IMR-90 (cell line): ENCODE results near the gene EDEM3. TPM values are rescaled to one million over a fixed set of nuclear protein-coding genes. Genes with fewer than 3 reads are reported as not detected.

ENCODE experiments used
- ATAC-seq: fragments of 200-7000 bp; cut with Tn5 transposase; 2 replicates; pipeline ENCODE4 v1.9.1; 2020; ENCODE audit warnings: low read depth, mild to moderate bottlenecking, moderate library complexity
- BruUV-seq: library from RNA; stranded (reverse); fragments of 400-500 nt; replicated peaks from 2 replicates; lab custom pipeline; 2021; lab: Mats Ljungman, UMichigan
- CTCF ChIA-PET: fragments of 300-600 bp; formaldehyde crosslinking; extraction: SDS; loops from one replicate; lab custom pipeline; 2021; ENCODE audit warnings: antibody characterized with exemption; lab: Yijun Ruan, JAX
- POLR2A ChIA-PET: fragments of 300-600 bp; sonication (Branson Sonifier 250); formaldehyde crosslinking; loops from one replicate; lab custom pipeline; 2022; ENCODE audit warnings: antibody characterized with exemption; ENCODE audit not compliant: unreplicated experiment; lab: Charles Lee
- DNase-seq: peaks from one replicate; pipeline ENCODE4 v3.0.0; 2013
- H2AFZ ChIP-seq: replicated peaks from 2 replicates; pipeline ENCODE3; 2013; ENCODE audit warnings: low read length, mild to moderate bottlenecking; ENCODE audit not compliant: poor library complexity
- H2AK5ac ChIP-seq: 2 replicates; pipeline ENCODE4 v1.6.1; 2013; ENCODE audit warnings: low read depth, low read length, inconsistent platforms
- H2AK9ac ChIP-seq: replicated peaks from 2 replicates; pipeline ENCODE3; 2013; ENCODE audit warnings: mild to moderate bottlenecking, low read depth, low read length, moderate library complexity; ENCODE audit not compliant: poor library complexity
- H2BK120ac ChIP-seq: 2 replicates; pipeline ENCODE4 v1.6.1; 2013; ENCODE audit warnings: low read depth, low read length, inconsistent platforms
- H2BK15ac ChIP-seq: 3 replicates; pipeline ENCODE4 v1.6.1; 2013; ENCODE audit warnings: low read depth, low read length, inconsistent platforms
- H2BK20ac ChIP-seq: 2 replicates; pipeline ENCODE4 v1.6.1; 2013; ENCODE audit warnings: low read depth, mild to moderate bottlenecking, inconsistent platforms, low read length, moderate library complexity
- H2BK5ac ChIP-seq: 2 replicates; pipeline ENCODE4 v1.6.1; 2013; ENCODE audit warnings: mild to moderate bottlenecking, low read depth, low read length, inconsistent platforms; ENCODE audit not compliant: poor library complexity, severe bottlenecking
- H3K14ac ChIP-seq: replicated peaks from 2 replicates; pipeline ENCODE4 v1.6.1; 2013; ENCODE audit warnings: low read depth, low read length, inconsistent platforms
- H3K18ac ChIP-seq: 2 replicates; pipeline ENCODE4 v1.6.1; 2013; ENCODE audit warnings: low read depth, low read length, control low read depth
- H3K23ac ChIP-seq: 2 replicates; pipeline ENCODE4 v1.6.1; 2013; ENCODE audit warnings: low read depth, low read length, inconsistent platforms
- H3K27ac ChIP-seq: 2 replicates; pipeline ENCODE4 v1.5.1; 2013; ENCODE audit warnings: mild to moderate bottlenecking, control low read depth, low read length; ENCODE audit not compliant: insufficient read depth
- H3K27me3 ChIP-seq: 2 replicates; pipeline ENCODE4 v1.6.1; 2013; ENCODE audit warnings: low read length; ENCODE audit not compliant: control insufficient read depth, insufficient read depth
- H3K36me3 ChIP-seq: 2 replicates; pipeline ENCODE4 v1.6.1; 2013; ENCODE audit warnings: low read length, mixed read lengths; ENCODE audit not compliant: control insufficient read depth, insufficient read depth
- H3K4ac ChIP-seq: 2 replicates; pipeline ENCODE4 v1.6.1; 2013; ENCODE audit warnings: low read depth, low read length, inconsistent platforms
- H3K4me1 ChIP-seq: 2 replicates; pipeline ENCODE4 v1.6.1; 2013; ENCODE audit warnings: low read length, mixed read lengths; ENCODE audit not compliant: control insufficient read depth, insufficient read depth
- H3K4me2 ChIP-seq: 2 replicates; pipeline ENCODE4 v1.6.1; 2013; ENCODE audit warnings: low read depth, mild to moderate bottlenecking, control low read depth, low read length, moderate library complexity
- H3K4me3 ChIP-seq: 2 replicates; pipeline ENCODE4 v1.5.1; 2013; ENCODE audit warnings: low read depth, mild to moderate bottlenecking, control low read depth, low read length, moderate library complexity; ENCODE audit not compliant: insufficient read depth
- H3K56ac ChIP-seq: 2 replicates; pipeline ENCODE4 v1.6.1; 2013; ENCODE audit warnings: low read length, inconsistent platforms; ENCODE audit not compliant: insufficient read depth; ENCODE audit errors: extremely low read depth
- H3K79me1 ChIP-seq, 2 experiments: 2 replicates each; pipeline ENCODE4 v1.6.1; 2013; ENCODE audit warnings: low read length in 2 of 2, inconsistent platforms in 1 of 2, low read depth in 1 of 2
- H3K9ac ChIP-seq: 2 replicates; pipeline ENCODE4 v1.6.1; 2013; ENCODE audit warnings: low read depth, low read length, control low read depth
- H3K9me1 ChIP-seq: 2 replicates; pipeline ENCODE4 v1.6.1; 2013; ENCODE audit warnings: low read length, inconsistent platforms; ENCODE audit not compliant: insufficient read depth
- H3K9me3 ChIP-seq: 2 replicates; pipeline ENCODE4 v1.6.1; 2013; ENCODE audit warnings: low read length; ENCODE audit not compliant: control insufficient read depth, insufficient read depth
- H4K20me1 ChIP-seq: 2 replicates; pipeline ENCODE4 v1.6.1; 2013; ENCODE audit warnings: low read length, inconsistent platforms; ENCODE audit not compliant: insufficient read depth
- H4K5ac ChIP-seq: 2 replicates; pipeline ENCODE4 v1.6.1; 2013; ENCODE audit warnings: mild to moderate bottlenecking, low read depth, low read length, control low read depth
- H4K8ac ChIP-seq, 2 experiments: 2 replicates each; pipeline ENCODE4 v1.6.1; 2013; ENCODE audit warnings: low read depth in 2 of 2, low read length in 2 of 2, control low read depth in 1 of 2, inconsistent platforms in 1 of 2
- H4K91ac ChIP-seq: 2 replicates; pipeline ENCODE4 v1.6.1; 2013; ENCODE audit warnings: low read depth, low read length, inconsistent platforms; ENCODE audit not compliant: insufficient read depth
- BHLHE40 ChIP-seq: fragments of 150-350 bp; IDR thresholded peaks from 2 replicates; pipeline ENCODE4 v1.6.1; 2016; ENCODE audit warnings: mild to moderate bottlenecking, low read depth, low read length
- CEBPB ChIP-seq: IDR thresholded peaks from 2 replicates; pipeline ENCODE4 v1.6.1; 2012; ENCODE audit warnings: low read depth, low read length, improper control_type of control experiment
- CHD1 ChIP-seq: IDR thresholded peaks from 2 replicates; pipeline ENCODE4 v1.6.1; 2012; ENCODE audit warnings: low read depth, low read length, improper control_type of control experiment
- FOS ChIP-seq: fragments of 150-350 bp; IDR thresholded peaks from 2 replicates; pipeline ENCODE4 v1.6.1; 2016; ENCODE audit warnings: low read depth, low read length
- MAFK ChIP-seq: IDR thresholded peaks from 2 replicates; pipeline ENCODE4 v1.6.1; 2012; ENCODE audit warnings: low read depth, low read length, improper control_type of control experiment
- MXI1 ChIP-seq: IDR thresholded peaks from 2 replicates; pipeline ENCODE4 v1.6.1; 2012; ENCODE audit warnings: low read depth, mild to moderate bottlenecking, low read length, moderate library complexity, borderline replicate concordance
- NFE2L2 ChIP-seq: fragments of 150-350 bp; IDR thresholded peaks from 2 replicates; pipeline ENCODE4 v1.6.1; 2016; ENCODE audit warnings: low read depth, mild to moderate bottlenecking, low read length
- RAD21 ChIP-seq: IDR thresholded peaks from 2 replicates; pipeline ENCODE4 v1.6.1; 2012; ENCODE audit warnings: low read length, improper control_type of control experiment
- RCOR1 ChIP-seq: IDR thresholded peaks from 2 replicates; pipeline ENCODE4 v1.6.1; 2012; ENCODE audit warnings: mild to moderate bottlenecking, low read length, improper control_type of control experiment; ENCODE audit not compliant: insufficient replicate concordance
- RFX5 ChIP-seq: IDR thresholded peaks from 2 replicates; pipeline ENCODE4 v1.8.0; 2012; ENCODE audit warnings: low read depth, mild to moderate bottlenecking, low read length, moderate library complexity
- SMC3 ChIP-seq: fragments of 150-350 bp; IDR thresholded peaks from 2 replicates; pipeline ENCODE4 v1.6.1; 2016; ENCODE audit warnings: low read depth, mild to moderate bottlenecking, antibody characterized with exemption, low read length, moderate library complexity
- WGBS, 2 experiments: methylation state at CpG; one replicate each; pipeline versions ENCODE4 v1.1.5 to v1.1.7; 2013; ENCODE audit warnings: missing lambda C conversion rate in 2 of 2; ENCODE audit not compliant: insufficient read length in 1 of 2; ENCODE audit errors: extremely low coverage in 2 of 2; 5-methylcytosine and 5-hydroxymethylcytosine counted together
- dilution Hi-C: fragments of 300-500 bp; cut with HindIII; formaldehyde crosslinking; loops from one replicate; pipeline ENCODE4 v1.14.3; 2018; ENCODE audit warnings: low sequenced_read_pairs; ENCODE audit not compliant: unreplicated experiment
- in situ Hi-C: fragments of 300-500 bp; cut with MboI; formaldehyde crosslinking; loops from 3 replicates; pipeline ENCODE4 v1.14.3; 2019; ENCODE audit warnings: low sequenced_read_pairs, inconsistent platforms, mixed read lengths
- intact Hi-C: fragments of 100-400 bp; cut with micrococcal nuclease; formaldehyde crosslinking; loops from 2 replicates; pipeline ENCODE4 v1.10.0; 2022
- polyA plus RNA-seq, 3 experiments: library from polyadenylated mRNA; depleted of rRNA; stranded (reverse); fragments of >200 nt; gene quantifications; 2 replicates each; pipeline ENCODE4 v1.2.3, GENCODE V29; 2012; ENCODE audit warnings: low replicate concordance in 1 of 3
- total RNA-seq: library from RNA; depleted of rRNA; stranded (reverse); fragments of >200 nt; gene quantifications from 2 replicates; pipeline ENCODE4 v1.2.3, GENCODE V29; 2012
- TF ChIP-seq, protein P1 (sequence below): fragments of 150-350 bp; IDR thresholded peaks from 2 replicates; pipeline ENCODE4 v1.6.1; 2017; ENCODE audit warnings: mild to moderate bottlenecking, antibody characterized with exemption, low read length, low read depth
- TF ChIP-seq, protein P2 (sequence below): fragments of 150-350 bp; IDR thresholded peaks from 2 replicates; pipeline ENCODE4 v1.6.1; 2016; ENCODE audit warnings: low read depth, mild to moderate bottlenecking, low read length, moderate library complexity, borderline replicate concordance
- TF ChIP-seq, protein P3 (sequence below): conservative IDR thresholded peaks from 2 replicates; pipeline ENCODE4 v1.5.1; 2012; ENCODE audit warnings: mild to moderate bottlenecking, low read depth, low read length, improper control_type of control experiment

EDEM3 gene
- total and polyA plus RNA-seq, 2 of the 4 experiments (the other 2 are of a cell fraction), result 17.5 to 29.9 TPM

DNA sequence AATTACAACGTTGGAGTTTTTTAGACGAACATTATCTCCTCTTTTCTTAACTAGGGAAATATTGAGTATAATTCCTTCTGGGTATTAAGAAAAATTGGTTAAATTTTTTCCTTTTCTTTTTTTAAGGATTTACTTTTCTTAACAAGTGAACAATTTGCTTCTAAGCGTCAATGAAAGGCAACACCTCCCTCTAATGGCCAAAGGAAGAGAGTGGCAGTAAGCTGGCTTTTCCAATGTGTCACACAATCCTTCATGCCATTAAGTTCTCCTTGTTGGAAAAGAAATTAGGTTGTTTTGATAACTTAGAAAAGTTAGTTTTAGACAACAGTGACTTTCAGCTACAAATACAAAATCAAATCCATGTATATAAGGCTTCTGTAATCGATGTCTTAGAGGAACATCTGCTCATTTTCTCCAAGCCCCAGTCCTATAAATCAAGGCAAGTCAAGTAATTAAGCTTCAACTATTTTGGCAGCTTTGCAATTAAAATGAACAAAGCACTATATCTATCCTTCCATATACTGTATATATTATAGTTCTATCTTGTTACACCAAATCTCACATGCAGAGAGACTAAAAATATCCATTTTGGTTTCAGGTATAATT lies 62.8 kb downstream of the EDEM3 start (continued):
- TF ChIP-seq SMC3, result peak; percentile 65

DNA sequence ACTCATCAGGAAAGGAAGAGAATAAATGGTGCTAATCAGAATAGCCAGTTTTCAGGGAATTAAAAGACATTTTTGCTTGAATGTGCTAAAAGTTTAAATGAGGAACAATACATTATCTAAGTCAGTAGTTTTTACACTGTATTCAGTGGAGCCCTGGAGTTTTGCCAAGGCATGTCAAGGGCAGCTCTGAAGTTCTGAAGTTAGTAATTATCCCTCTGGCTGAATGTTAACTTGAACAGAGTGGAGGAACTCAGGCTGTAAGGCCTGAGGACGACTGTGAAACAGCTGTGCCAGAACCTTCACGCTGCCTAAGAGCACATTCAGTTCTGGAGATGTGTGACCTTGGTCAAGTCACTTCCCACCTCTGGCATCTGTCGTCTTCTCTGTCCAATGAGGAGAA lies 68.1 kb downstream of the EDEM3 start:
- no peak overlapping the region for H3K4me2 ChIP-seq
- dilution Hi-C loops (no loop called here), in situ Hi-C loops (no loop called here), intact Hi-C loops (no loop called here)
- H3K4me1 ChIP-seq, result no peaks in the 10 kb centered on the region
- H4K5ac ChIP-seq, result no peak overlapping the region
- ChIA-PET CTCF (interaction anchor here (1.2 to 2.0 kb wide), 2 partner anchors 23 to 119 kb away, joined by 3 to 4 read pairs; no protein-coding TSS in a partner anchor), POLR2A (no interaction called here)
- H4K91ac ChIP-seq, result no peak overlapping the region
- DNase-seq (peak; percentile 10), ATAC-seq (no peak)
- H2BK120ac ChIP-seq, result no peak overlapping the region
- H3K9ac ChIP-seq, result no peak overlapping the region
- BruUV-seq, result no TSS peak
- H3K9me1 ChIP-seq, result no peaks in the 10 kb centered on the region
- no peak overlapping the region for H4K8ac ChIP-seq
- no peak overlapping the region for H3K18ac ChIP-seq
- no peak overlapping the region for H3K23ac ChIP-seq
- no peak overlapping the region for H2AFZ ChIP-seq
- H3K79me1 ChIP-seq, result no peaks in the 10 kb centered on the region
- no peak overlapping the region for H2BK5ac ChIP-seq
- H2BK20ac ChIP-seq, result no peak overlapping the region
- H4K20me1 ChIP-seq, result no peaks in the 10 kb centered on the region
- H3K27ac ChIP-seq, result no peak overlapping the region
- H3K14ac ChIP-seq, result no peak overlapping the region
- no CpG with 5 or more reads among the region's 3 CpGs for WGBS, 2 experiments
- no peak overlapping the region for H2BK15ac ChIP-seq
- H2AK9ac ChIP-seq, result no peak overlapping the region
- H3K4me3 ChIP-seq, result no peak overlapping the region
- H3K4ac ChIP-seq, result no peak overlapping the region
- H2AK5ac ChIP-seq, result no peak overlapping the region
- H3K56ac ChIP-seq, result no peak overlapping the region
- H3K9me3 ChIP-seq, result peaks cover 5% of the 10 kb centered on the region
- H3K27me3 ChIP-seq, result no peaks in the 10 kb centered on the region
- H3K36me3 ChIP-seq, result no peaks in the 10 kb centered on the region
- TF ChIP-seq FOS, result no peak
- TF ChIP-seq BHLHE40, result no peak
- TF ChIP-seq MXI1, result no peak
- TF ChIP-seq CEBPB, result no peak
- TF ChIP-seq RFX5, result no peak
- no peak for TF ChIP-seq RAD21
- TF ChIP-seq, protein P1, sequence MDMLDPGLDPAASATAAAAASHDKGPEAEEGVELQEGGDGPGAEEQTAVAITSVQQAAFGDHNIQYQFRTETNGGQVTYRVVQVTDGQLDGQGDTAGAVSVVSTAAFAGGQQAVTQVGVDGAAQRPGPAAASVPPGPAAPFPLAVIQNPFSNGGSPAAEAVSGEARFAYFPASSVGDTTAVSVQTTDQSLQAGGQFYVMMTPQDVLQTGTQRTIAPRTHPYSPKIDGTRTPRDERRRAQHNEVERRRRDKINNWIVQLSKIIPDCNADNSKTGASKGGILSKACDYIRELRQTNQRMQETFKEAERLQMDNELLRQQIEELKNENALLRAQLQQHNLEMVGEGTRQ, result no peak
- no peak for TF ChIP-seq NFE2L2
- no peak for TF ChIP-seq SMC3
- TF ChIP-seq, protein P2, sequence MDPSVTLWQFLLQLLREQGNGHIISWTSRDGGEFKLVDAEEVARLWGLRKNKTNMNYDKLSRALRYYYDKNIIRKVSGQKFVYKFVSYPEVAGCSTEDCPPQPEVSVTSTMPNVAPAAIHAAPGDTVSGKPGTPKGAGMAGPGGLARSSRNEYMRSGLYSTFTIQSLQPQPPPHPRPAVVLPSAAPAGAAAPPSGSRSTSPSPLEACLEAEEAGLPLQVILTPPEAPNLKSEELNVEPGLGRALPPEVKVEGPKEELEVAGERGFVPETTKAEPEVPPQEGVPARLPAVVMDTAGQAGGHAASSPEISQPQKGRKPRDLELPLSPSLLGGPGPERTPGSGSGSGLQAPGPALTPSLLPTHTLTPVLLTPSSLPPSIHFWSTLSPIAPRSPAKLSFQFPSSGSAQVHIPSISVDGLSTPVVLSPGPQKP, result no peak
- no peak for TF ChIP-seq CHD1
- TF ChIP-seq, protein P3, sequence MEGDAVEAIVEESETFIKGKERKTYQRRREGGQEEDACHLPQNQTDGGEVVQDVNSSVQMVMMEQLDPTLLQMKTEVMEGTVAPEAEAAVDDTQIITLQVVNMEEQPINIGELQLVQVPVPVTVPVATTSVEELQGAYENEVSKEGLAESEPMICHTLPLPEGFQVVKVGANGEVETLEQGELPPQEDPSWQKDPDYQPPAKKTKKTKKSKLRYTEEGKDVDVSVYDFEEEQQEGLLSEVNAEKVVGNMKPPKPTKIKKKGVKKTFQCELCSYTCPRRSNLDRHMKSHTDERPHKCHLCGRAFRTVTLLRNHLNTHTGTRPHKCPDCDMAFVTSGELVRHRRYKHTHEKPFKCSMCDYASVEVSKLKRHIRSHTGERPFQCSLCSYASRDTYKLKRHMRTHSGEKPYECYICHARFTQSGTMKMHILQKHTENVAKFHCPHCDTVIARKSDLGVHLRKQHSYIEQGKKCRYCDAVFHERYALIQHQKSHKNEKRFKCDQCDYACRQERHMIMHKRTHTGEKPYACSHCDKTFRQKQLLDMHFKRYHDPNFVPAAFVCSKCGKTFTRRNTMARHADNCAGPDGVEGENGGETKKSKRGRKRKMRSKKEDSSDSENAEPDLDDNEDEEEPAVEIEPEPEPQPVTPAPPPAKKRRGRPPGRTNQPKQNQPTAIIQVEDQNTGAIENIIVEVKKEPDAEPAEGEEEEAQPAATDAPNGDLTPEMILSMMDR, result no peak
- no peak for TF ChIP-seq MAFK
- no peak for TF ChIP-seq RCOR1
